Stomach smooth muscle (tissue), 2 donors: ENCODE results near the gene HTR6.

Source experiments
- H3K27ac ChIP-seq: one replicate; pipeline ENCODE4 v1.7.0; 2013; ENCODE audit warnings: mild to moderate bottlenecking, low read length, inconsistent platforms
- H3K27me3 ChIP-seq, 2 donors: one replicate each; pipeline ENCODE4 v1.7.0; 2013; ENCODE audit warnings: low read length in 2 of 2; ENCODE audit not compliant: insufficient read depth in 2 of 2, control insufficient read depth in 1 of 2
- H3K36me3 ChIP-seq, 2 donors: one replicate each; pipeline ENCODE4 v1.7.0; 2013; ENCODE audit warnings: low read length in 2 of 2; ENCODE audit not compliant: control insufficient read depth in 2 of 2, insufficient read depth in 2 of 2
- H3K4me1 ChIP-seq: one replicate; pipeline ENCODE4 v1.7.0; 2013; ENCODE audit warnings: low read length; ENCODE audit not compliant: control insufficient read depth, insufficient read depth
- H3K4me3 ChIP-seq, 2 donors: one replicate each; pipeline ENCODE4 v1.7.0; 2013; ENCODE audit warnings: low read length in 2 of 2
- H3K9ac ChIP-seq, 2 donors: one replicate each; pipeline ENCODE4 v1.7.0; 2013; ENCODE audit warnings: low read length in 2 of 2, mild to moderate bottlenecking in 1 of 2
- H3K9me3 ChIP-seq, 2 donors: one replicate each; pipeline ENCODE4 v1.7.0; 2013; ENCODE audit warnings: low read length in 2 of 2; ENCODE audit not compliant: control insufficient read depth in 2 of 2
- donor health status: healthy.
- donor health status: Pancreatic carcinoma.

HTR6 gene

GRCh38 chr1:19685994-19686393 is 21.3 kb downstream of the HTR6 start:
- Histone ChIP-seq H3K9ac (no peak overlapping the region), H3K4me1 (no peaks in the 10 kb centered on the region), H3K36me3 (peaks cover 11 to 18% of the 10 kb centered on the region in 2 donors), H3K27me3 (no peaks in the 10 kb centered on the region), H3K27ac (no peak overlapping the region), H3K9me3 (peaks cover 0 to 7% of the 10 kb centered on the region in 2 donors), H3K4me3 (no peak overlapping the region)

GRCh38 chr1:19687414-19687813 is 22.7 kb downstream of the HTR6 start:
- Histone ChIP-seq H3K27ac (no peak overlapping the region), H3K4me1 (no peaks in the 10 kb centered on the region), H3K27me3 (no peaks in the 10 kb centered on the region), H3K9me3 (peaks cover 0 to 7% of the 10 kb centered on the region in 2 donors), H3K4me3 (no peak overlapping the region), H3K9ac (no peak overlapping the region), H3K36me3 (peaks cover 11 to 16% of the 10 kb centered on the region in 2 donors)

GRCh38 chr1:19688041-19688842 is 23.6 kb downstream of the HTR6 start:
- Histone ChIP-seq H3K4me3 (no peak overlapping the region), H3K9me3 (peaks cover 0 to 7% of the 10 kb centered on the region in 2 donors), H3K27ac (no peak overlapping the region), H3K27me3 (no peaks in the 10 kb centered on the region), H3K4me1 (no peaks in the 10 kb centered on the region), H3K36me3 (peaks cover 11 to 15% of the 10 kb centered on the region in 2 donors), H3K9ac (no peak overlapping the region)

DNA sequence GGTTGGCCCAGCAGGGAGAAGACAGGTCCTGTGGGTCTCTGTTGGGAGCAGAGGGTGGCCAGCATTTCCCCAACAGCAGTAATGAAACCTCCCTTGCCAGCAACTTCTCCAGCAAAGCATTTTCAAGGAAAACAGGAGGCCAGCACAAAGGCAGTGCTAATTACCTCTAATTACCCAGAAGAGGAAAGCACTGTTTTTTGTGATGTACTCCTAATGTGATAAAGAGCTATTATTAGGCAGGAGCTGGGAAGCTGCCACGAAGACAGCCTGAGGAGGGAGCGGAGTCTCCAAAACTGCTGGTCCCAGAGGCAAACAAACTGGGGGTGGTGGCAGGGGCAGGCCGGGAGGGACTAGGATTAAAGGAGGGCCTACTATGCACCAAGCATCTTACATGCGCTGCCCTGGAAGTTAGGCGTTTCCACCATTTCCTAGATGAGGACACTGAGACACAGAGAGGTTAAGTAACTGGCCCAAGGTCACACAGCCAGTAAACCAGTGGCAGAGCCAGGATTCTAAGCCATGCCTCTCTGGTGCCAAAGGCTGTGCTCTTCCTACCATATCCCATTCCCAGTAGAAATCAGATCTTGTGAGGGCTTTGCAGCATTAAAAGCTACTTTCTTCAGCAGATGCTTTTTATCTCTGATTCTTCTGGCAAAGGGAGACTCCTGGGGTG is 24.5 kb downstream of the HTR6 start:
- H3K4me1 ChIP-seq = no peaks in the 10 kb centered on the region
- H3K27ac ChIP-seq = no peak overlapping the region
- no peak overlapping the region for H3K9ac ChIP-seq
- H3K27me3 ChIP-seq = no peaks in the 10 kb centered on the region
- peaks cover 0 to 7% of the 10 kb centered on the region in 2 donors for H3K9me3 ChIP-seq
- peaks cover 11 to 21% of the 10 kb centered on the region in 2 donors for H3K36me3 ChIP-seq
- no peak overlapping the region for H3K4me3 ChIP-seq

DNA sequence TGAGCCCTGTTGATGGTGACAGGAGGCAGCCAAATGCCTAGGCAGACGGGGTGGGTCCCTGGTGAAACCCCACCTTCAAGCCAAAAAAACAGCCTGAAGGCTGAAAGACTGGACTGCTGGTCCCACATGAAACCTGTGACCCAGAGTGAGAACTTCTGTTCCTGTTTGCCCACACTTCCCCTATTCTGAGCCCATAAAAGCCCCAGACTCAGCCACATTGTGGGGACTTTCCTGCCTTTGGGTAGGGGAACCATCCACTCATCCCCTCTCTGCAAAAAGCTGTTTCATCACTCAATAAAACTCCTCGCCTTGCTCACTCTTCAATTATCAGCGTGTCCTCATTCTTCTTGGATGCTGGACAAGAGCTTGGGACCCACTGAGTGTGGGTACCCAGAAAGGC is 25.2 kb downstream of the HTR6 start:
- no peak overlapping the region for H3K27ac ChIP-seq
- H3K9me3 ChIP-seq = peaks cover 0 to 7% of the 10 kb centered on the region in 2 donors
- H3K9ac ChIP-seq = no peak overlapping the region
- no peak overlapping the region for H3K4me3 ChIP-seq
- H3K27me3 ChIP-seq = no peaks in the 10 kb centered on the region
- peaks cover 8 to 26% of the 10 kb centered on the region in 2 donors for H3K36me3 ChIP-seq
- H3K4me1 ChIP-seq = no peaks in the 10 kb centered on the region

- no peak overlapping the region for H3K4me3 ChIP-seq
- H3K9me3 ChIP-seq = peaks cover 0 to 7% of the 10 kb centered on the region in 2 donors
- no peak overlapping the region for H3K27ac ChIP-seq
- no peaks in the 10 kb centered on the region for H3K4me1 ChIP-seq
- peaks cover 8 to 27% of the 10 kb centered on the region in 2 donors for H3K36me3 ChIP-seq
- H3K27me3 ChIP-seq = no peaks in the 10 kb centered on the region
- H3K9ac ChIP-seq = no peak overlapping the region
These were observed 25.7 kb downstream of the HTR6 start for GRCh38 chr1:19690342-19690741.

DNA sequence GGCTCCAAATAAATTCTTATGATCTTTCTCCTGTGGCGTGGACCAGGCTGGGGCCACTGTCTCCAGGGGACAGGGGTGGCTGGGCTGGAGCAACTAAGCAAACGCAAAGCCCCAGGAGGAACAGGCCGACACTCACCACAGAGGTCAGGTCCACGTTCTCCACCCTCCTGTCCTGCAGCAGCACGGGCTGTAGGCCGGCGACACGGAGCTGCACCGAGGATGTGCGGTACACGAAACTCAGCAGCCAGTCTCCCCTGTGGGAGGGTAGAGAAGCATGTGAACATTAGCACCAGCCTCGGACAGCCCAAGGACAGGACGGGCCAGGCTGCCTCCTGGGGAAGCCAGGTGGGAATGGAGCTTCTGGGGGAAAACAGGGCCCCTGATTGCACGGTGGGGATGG is 29.6 kb downstream of the HTR6 start:
- Histone ChIP-seq H3K36me3 (peaks cover 8 to 27% of the 10 kb centered on the region in 2 donors), H3K27me3 (no peaks in the 10 kb centered on the region), H3K27ac (no peak overlapping the region), H3K9ac (no peak overlapping the region), H3K9me3 (no peaks in the 10 kb centered on the region), H3K4me1 (no peaks in the 10 kb centered on the region), H3K4me3 (no peak overlapping the region)

GRCh38 chr1:19695772-19696171 is 31.1 kb downstream of the HTR6 start:
- peaks cover 12 to 30% of the 10 kb centered on the region in 2 donors for H3K36me3 ChIP-seq

GRCh38 chr1:19696820-19697219 is 32.1 kb downstream of the HTR6 start:
- H3K9me3 ChIP-seq = no peaks in the 10 kb centered on the region
- H3K4me3 ChIP-seq = no peak overlapping the region
- H3K27ac ChIP-seq = no peak overlapping the region
- H3K36me3 ChIP-seq = peaks cover 12 to 31% of the 10 kb centered on the region in 2 donors
- H3K4me1 ChIP-seq = no peaks in the 10 kb centered on the region
- H3K27me3 ChIP-seq = no peaks in the 10 kb centered on the region
- no peak overlapping the region for H3K9ac ChIP-seq

More at GRCh38 chr1:19695772-19696171, 31.1 kb downstream of the HTR6 start:
- Histone ChIP-seq H3K4me1 (no peaks in the 10 kb centered on the region), H3K9me3 (no peaks in the 10 kb centered on the region), H3K9ac (no peak overlapping the region), H3K4me3 (no peak overlapping the region), H3K27me3 (no peaks in the 10 kb centered on the region), H3K27ac (no peak overlapping the region)

- Histone ChIP-seq H3K36me3 (peaks cover 12 to 29% of the 10 kb centered on the region in 2 donors), H3K4me1 (no peaks in the 10 kb centered on the region), H3K4me3 (no peak overlapping the region), H3K27me3 (no peaks in the 10 kb centered on the region), H3K9ac (no peak overlapping the region), H3K9me3 (no peaks in the 10 kb centered on the region), H3K27ac (no peak overlapping the region)
These were observed 33.5 kb downstream of the HTR6 start for GRCh38 chr1:19698181-19698580.
